HepG2 (cell line): ENCODE data around the gene FPGS. TPM values are rescaled to one million over a fixed set of nuclear protein-coding genes. Genes with fewer than 3 reads are reported as not detected.
A peak's percentile ranks its signal among the peaks of the same experiment; 100 is the strongest.

Experiments
- ARHGAP35 ChIP-seq: sonication (generic); formaldehyde crosslinking; IDR thresholded peaks from 2 replicates; pipeline ENCODE4 v1.9.0; 2022; ENCODE audit warnings: mild to moderate bottlenecking, inconsistent platforms, moderate library complexity, missing genetic modification reagents, borderline replicate concordance
- CBX2 ChIP-seq, 2 experiments: fragments of 200-600 bp in 1 of 2; sonication (generic); formaldehyde crosslinking in 1 of 2; IDR thresholded peaks; 2 replicates each; pipeline versions ENCODE4 v1.7.0 to v1.8.1; 2018 to 2022; ENCODE audit warnings: low read depth in 2 of 2, low read length in 1 of 2, mild to moderate bottlenecking in 1 of 2, missing genetic modification reagents in 1 of 2
- ETV5 ChIP-seq: IDR thresholded peaks from 2 replicates; pipeline ENCODE4 v1.6.1; 2018; ENCODE audit warnings: missing biosample characterization, missing genetic modification reagents, inconsistent platforms, borderline replicate concordance
- HMGA1 ChIP-seq: sonication (generic); formaldehyde crosslinking; conservative IDR thresholded peaks from 2 replicates; pipeline ENCODE4 v1.4.0; 2020; ENCODE audit warnings: missing genetic modification reagents
- HNF4A ChIP-seq: sonication (generic); formaldehyde crosslinking; IDR thresholded peaks from 2 replicates; pipeline ENCODE4 v1.4.0; 2020; ENCODE audit warnings: missing genetic modification reagents
- IRF2 ChIP-seq: IDR thresholded peaks from 2 replicates; pipeline ENCODE4 v1.6.1; 2018; ENCODE audit warnings: missing genetic modification reagents, missing compliant biosample characterization
- KLF6 ChIP-seq: IDR thresholded peaks from 2 replicates; pipeline ENCODE4 v1.8.0; 2016; ENCODE audit warnings: missing biosample characterization, missing genetic modification reagents
- NR3C1 ChIP-seq: sonication (generic); formaldehyde crosslinking; IDR thresholded peaks from 2 replicates; pipeline ENCODE4 v1.4.0; 2020; ENCODE audit warnings: missing genetic modification reagents
- PHF20 ChIP-seq: sonication (generic); formaldehyde crosslinking; IDR thresholded peaks from 2 replicates; pipeline ENCODE4 v1.5.0; 2020; ENCODE audit warnings: mild to moderate bottlenecking, missing genetic modification reagents
- PPARG ChIP-seq: conservative IDR thresholded peaks from 2 replicates; pipeline ENCODE4 v1.6.1; 2016; ENCODE audit warnings: missing biosample characterization, missing genetic modification reagents
- SALL1 ChIP-seq: sonication (generic); formaldehyde crosslinking; IDR thresholded peaks from 2 replicates; pipeline ENCODE4 v1.8.0; 2022; ENCODE audit warnings: mild to moderate bottlenecking, missing genetic modification reagents
- SRSF1 ChIP-seq: fragments of 200-400 bp; formaldehyde crosslinking; optimal IDR thresholded peaks from 2 replicates; pipeline ENCODE3; 2017; ENCODE audit warnings: mild to moderate bottlenecking, low read depth, low read length, moderate library complexity
- TAF15 ChIP-seq: fragments of 200-400 bp; formaldehyde crosslinking; IDR thresholded peaks from one replicate; pipeline ENCODE4 v1.6.1; 2018; ENCODE audit warnings: mild to moderate bottlenecking, low read depth, low read length; ENCODE audit not compliant: poor library complexity, severe bottlenecking
- TEAD2 ChIP-seq: sonication (generic); formaldehyde crosslinking; IDR thresholded peaks from 2 replicates; pipeline ENCODE4 v1.9.0; 2021; ENCODE audit warnings: missing genetic modification reagents
- TEF ChIP-seq: sonication (generic); formaldehyde crosslinking; IDR thresholded peaks from 2 replicates; pipeline ENCODE4 v1.5.0; 2020; ENCODE audit warnings: missing genetic modification reagents
- TOPORS ChIP-seq: sonication (generic); formaldehyde crosslinking; IDR thresholded peaks from 2 replicates; pipeline ENCODE4 v1.8.0; 2023; ENCODE audit warnings: mild to moderate bottlenecking, missing genetic modification reagents
- WIZ ChIP-seq: sonication (generic); formaldehyde crosslinking; IDR thresholded peaks from 2 replicates; pipeline ENCODE4 v1.5.1; 2020; ENCODE audit warnings: mild to moderate bottlenecking, missing genetic modification reagents
- ZC3H4 ChIP-seq: sonication (generic); formaldehyde crosslinking; IDR thresholded peaks from 2 replicates; pipeline ENCODE4 v1.4.0; 2020; ENCODE audit warnings: missing genetic modification reagents, borderline replicate concordance
- ZMYM4 ChIP-seq: sonication (generic); formaldehyde crosslinking; IDR thresholded peaks from 2 replicates; pipeline ENCODE4 v1.8.1; 2023; ENCODE audit warnings: mild to moderate bottlenecking, missing genetic modification reagents
- ZNF12 ChIP-seq: sonication (generic); formaldehyde crosslinking; IDR thresholded peaks from 2 replicates; pipeline ENCODE4 v1.5.0; 2020; ENCODE audit warnings: missing genetic modification reagents
- ZNF234 ChIP-seq: sonication (generic); formaldehyde crosslinking; conservative IDR thresholded peaks from 2 replicates; pipeline ENCODE4 v1.5.1; 2020; ENCODE audit warnings: mild to moderate bottlenecking, missing genetic modification reagents
- ZNF367 ChIP-seq: sonication (generic); formaldehyde crosslinking; IDR thresholded peaks from 2 replicates; pipeline ENCODE4 v1.4.0; 2020; ENCODE audit warnings: missing genetic modification reagents, borderline replicate concordance
- ZNF501 ChIP-seq: sonication (generic); formaldehyde crosslinking; IDR thresholded peaks from 2 replicates; pipeline ENCODE4 v1.5.1; 2020; ENCODE audit warnings: mild to moderate bottlenecking, moderate library complexity, missing genetic modification reagents
- ZNF503 ChIP-seq: sonication (generic); formaldehyde crosslinking; IDR thresholded peaks from 2 replicates; pipeline ENCODE4 v1.4.0; 2020; ENCODE audit warnings: missing genetic modification reagents
- ZNF687 ChIP-seq: sonication (generic); formaldehyde crosslinking; IDR thresholded peaks from 2 replicates; pipeline ENCODE4 v1.5.1; 2020; ENCODE audit warnings: mild to moderate bottlenecking, missing genetic modification reagents, moderate library complexity
- ZNF773 ChIP-seq: sonication (generic); formaldehyde crosslinking; IDR thresholded peaks from 2 replicates; pipeline ENCODE4 v1.4.0; 2020; ENCODE audit warnings: missing genetic modification reagents, borderline replicate concordance
- polyA plus RNA-seq, 8 experiments: library from polyadenylated mRNA; depleted of rRNA in 3 of 8; stranded (reverse) in 7 of 8; unstranded in 1 of 8; fragments of >200 nt; fragmentation: Illumina TruSeq in 4 of 8; extraction: Trizol in 4 of 8; gene quantifications; 2 replicates each; pipeline versions ENCODE4 v1.2.1 to v1.2.3, GENCODE V29; 2011 to 2016; ENCODE audit warnings: low read depth in 4 of 8, missing spikeins in 1 of 8, mixed read lengths in 1 of 8; ENCODE audit not compliant: insufficient read depth in 1 of 8
- total RNA-seq, 5 experiments: library from RNA; depleted of rRNA; stranded (reverse); fragments of >200 nt; fragmentation: Illumina TruSeq; extraction: Trizol; gene quantifications; 2 replicates each; pipeline ENCODE4 v1.2.3, GENCODE V29; 2016; ENCODE audit warnings: low read depth in 1 of 5

FPGS gene
- total and polyA plus RNA-seq, 2 of the 13 experiments (the other 11 are each of a cell fraction or from before 2014, with no cell fraction given) = 35.6 to 36.8 TPM

GRCh38 chr9:127856094-127856728, 53.5 kb downstream of the FPGS start (continued):
- TF ChIP-seq PPARG (no peak), ZC3H4 (no peak), SRSF1 (no peak), ZNF12 (CRISPR knock-in tag) (no peak), SALL1 (CRISPR knock-in tag) (peak; percentile 49; the same call in 1 of the 2 replicates), KLF6 (CRISPR knock-in tag) (no peak), TAF15 (no peak), ZMYM4 (CRISPR knock-in tag) (0 out of 2 replicates have a peak, but pooled peaks have one; percentile 12), IRF2 (CRISPR knock-in tag) (no peak), ZNF687 (CRISPR knock-in tag) (peak; percentile 78), HNF4A (CRISPR knock-in tag) (peak; percentile 33; the same call in 1 of the 2 replicates), ARHGAP35 (CRISPR knock-in tag) (no peak), ETV5 (CRISPR knock-in tag) (0 out of 2 replicates have a peak, but pooled peaks have one; percentile 21), CBX2 (IDR thresholded peaks at IDR 0.05; ENCODE audit: low read depth, low read length) (no peak), CBX2 (CRISPR knock-in tag; IDR thresholded peaks at IDR 0.05; ENCODE audit: low read depth) (no peak), ZNF501 (no peak), TEF (no peak), HMGA1 (CRISPR knock-in tag) (no peak), ZNF503 (CRISPR knock-in tag) (no peak), TEAD2 (CRISPR knock-in tag) (no peak), ZNF367 (CRISPR knock-in tag) (no peak), PHF20 (CRISPR knock-in tag) (no peak), WIZ (CRISPR knock-in tag) (no peak), ZNF234 (CRISPR knock-in tag) (no peak), NR3C1 (CRISPR knock-in tag) (no peak), ZNF773 (CRISPR knock-in tag) (no peak), TOPORS (CRISPR knock-in tag) (no peak)
